NCI-H2196 treated with DMSO at 0.1 percent for 48 hours (cell line): Measurements from ENCODE around the gene ZBTB5.

Source experiments
- DNase-seq: peaks from one replicate; lab custom pipeline; 2025; ENCODE audit not compliant: unreplicated experiment; lab: John Stamatoyannopoulos, UW

Gene ZBTB5

GRCh38 chr9:37453827-37454226 is 11.4 kb downstream of the ZBTB5 start:
- DNase-seq: no peak

- DNase-seq: no peak
These were observed 12.6 kb downstream of the ZBTB5 start for GRCh38 chr9:37452611-37453010.

- DNase-seq: no peak
These were observed 13.6 kb downstream of the ZBTB5 start for GRCh38 chr9:37451628-37452027.

- DNase-seq: no peak
These were observed 15.2 kb downstream of the ZBTB5 start for GRCh38 chr9:37449862-37450632.

GRCh38 chr9:37447111-37447510 is 18.1 kb downstream of the ZBTB5 start:
- no peak for DNase-seq

- DNase-seq: no peak
These were observed 18.8 kb downstream of the ZBTB5 start for GRCh38 chr9:37446401-37446800.

GRCh38 chr9:37445832-37446231 is 19.4 kb downstream of the ZBTB5 start:
- DNase-seq: no peak

- no peak for DNase-seq
These were observed 20.4 kb downstream of the ZBTB5 start for GRCh38 chr9:37444890-37445289.

GRCh38 chr9:37443566-37443965 is 21.7 kb downstream of the ZBTB5 start:
- DNase-seq: no peak

- DNase-seq: no peak
These were observed 22.7 kb downstream of the ZBTB5 start for GRCh38 chr9:37442556-37442955.

GRCh38 chr9:37441776-37442370 is 23.4 kb downstream of the ZBTB5 start:
- no peak for DNase-seq

GRCh38 chr9:37438359-37438758 is 26.9 kb downstream of the ZBTB5 start:
- no peak for DNase-seq

GRCh38 chr9:37437621-37438020 is 27.6 kb downstream of the ZBTB5 start:
- no peak for DNase-seq

- no peak for DNase-seq
These were observed 28.2 kb downstream of the ZBTB5 start for GRCh38 chr9:37437010-37437409.

GRCh38 chr9:37436540-37436939 is 28.7 kb downstream of the ZBTB5 start:
- DNase-seq: no peak

GRCh38 chr9:37433867-37434371 is 31.3 kb downstream of the ZBTB5 start:
- DNase-seq: no peak

GRCh38 chr9:37432020-37432419 is 33.2 kb downstream of the ZBTB5 start:
- no peak for DNase-seq

- no peak for DNase-seq
These were observed 34.2 kb downstream of the ZBTB5 start for GRCh38 chr9:37430841-37431597.

GRCh38 chr9:37429441-37430285 is 35.6 kb downstream of the ZBTB5 start:
- no peak for DNase-seq

GRCh38 chr9:37428345-37428744 is 36.9 kb downstream of the ZBTB5 start:
- no peak for DNase-seq

- DNase-seq: no peak
These were observed 38.4 kb downstream of the ZBTB5 start for GRCh38 chr9:37426846-37427245.
